Hematopoietic multipotent progenitor cell treated with erythropoietin and hydrocortisone succinate and interleukin-3 and kit ligand, for 15 days (in vitro differentiated cells): ENCODE results near the gene CTNNA3.

Source experiments
- DNase-seq: peaks from one replicate; pipeline ENCODE4 v3.0.0-alpha.2; 2015; ENCODE audit warnings: low spot score

The CTNNA3 gene

DNA sequence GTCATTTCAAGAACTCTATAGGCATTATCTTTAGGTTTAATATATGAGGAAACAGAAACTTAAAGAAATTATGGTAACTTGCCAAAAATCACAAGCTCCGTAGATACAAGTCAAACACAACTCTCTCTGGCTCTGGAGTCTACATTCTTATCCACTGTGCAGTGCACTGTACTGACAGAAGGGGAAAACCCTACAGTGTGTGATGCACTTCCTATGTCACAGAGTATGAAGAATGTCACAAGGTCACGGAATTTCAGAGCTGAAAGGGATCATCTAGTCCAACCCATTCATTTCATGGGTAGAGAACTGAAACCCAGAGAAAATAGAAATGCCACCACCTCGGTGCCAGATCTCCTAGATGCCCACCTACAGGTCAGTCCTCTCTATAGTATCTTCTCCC lies 684.0 kb downstream of the CTNNA3 start:
- no peak for DNase-seq

DNA sequence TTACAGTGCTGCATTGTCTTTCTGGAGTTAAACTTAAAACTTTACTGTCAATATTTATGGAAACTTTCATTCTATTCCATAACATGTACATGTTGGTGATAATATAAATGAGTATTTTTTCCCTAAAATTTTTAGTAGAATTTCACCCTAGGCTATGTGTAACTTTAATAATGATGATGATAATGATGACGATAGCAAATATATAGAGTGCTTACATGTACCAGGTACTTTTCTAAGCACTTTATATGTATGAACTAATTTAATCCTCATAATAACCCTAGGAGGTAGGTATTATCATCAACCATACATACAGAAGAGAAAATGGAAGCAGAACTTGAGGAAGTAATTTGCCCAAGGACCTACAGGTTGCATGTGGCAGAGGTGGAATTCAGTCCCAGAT lies 684.5 kb downstream of the CTNNA3 start:
- DNase-seq = no peak

DNA sequence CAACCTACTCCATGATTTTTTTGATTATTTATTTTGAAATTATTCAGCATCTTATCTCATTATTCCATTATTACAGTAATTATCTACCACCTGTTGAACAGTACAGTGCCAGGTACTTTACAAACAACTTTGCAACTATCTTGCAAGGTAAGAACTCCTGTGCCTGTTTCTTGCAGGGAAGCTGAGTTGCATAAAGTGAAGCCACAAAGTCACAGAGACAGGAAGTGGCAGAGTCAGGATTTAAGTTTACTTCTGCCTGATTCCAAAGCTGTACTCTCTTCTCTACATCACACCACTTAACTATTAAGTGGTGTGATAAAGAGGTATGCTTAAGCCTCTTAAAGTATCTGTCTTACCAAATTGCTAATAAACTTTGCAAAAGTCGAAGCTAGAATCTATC lies 690.0 kb downstream of the CTNNA3 start:
- no peak for DNase-seq

DNA sequence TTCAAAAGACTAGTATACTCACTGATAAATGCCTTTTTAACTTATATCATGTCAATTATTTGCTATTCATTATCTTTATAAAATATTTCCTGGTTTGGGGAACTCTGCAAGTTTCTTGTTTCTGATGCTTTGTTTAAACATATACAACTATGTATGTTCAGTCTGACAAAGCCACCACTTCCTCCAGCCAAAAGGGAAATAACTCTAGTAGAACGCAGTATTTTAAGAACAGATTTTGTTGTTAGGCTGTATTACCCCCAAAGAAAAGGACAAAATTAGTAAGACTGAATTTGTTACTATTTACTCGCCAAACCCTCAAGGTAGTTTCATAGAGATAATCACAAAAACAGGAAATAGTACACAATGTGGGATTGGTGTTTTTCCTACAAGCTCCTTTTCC lies 691.3 kb downstream of the CTNNA3 start:
- no peak for DNase-seq

DNA sequence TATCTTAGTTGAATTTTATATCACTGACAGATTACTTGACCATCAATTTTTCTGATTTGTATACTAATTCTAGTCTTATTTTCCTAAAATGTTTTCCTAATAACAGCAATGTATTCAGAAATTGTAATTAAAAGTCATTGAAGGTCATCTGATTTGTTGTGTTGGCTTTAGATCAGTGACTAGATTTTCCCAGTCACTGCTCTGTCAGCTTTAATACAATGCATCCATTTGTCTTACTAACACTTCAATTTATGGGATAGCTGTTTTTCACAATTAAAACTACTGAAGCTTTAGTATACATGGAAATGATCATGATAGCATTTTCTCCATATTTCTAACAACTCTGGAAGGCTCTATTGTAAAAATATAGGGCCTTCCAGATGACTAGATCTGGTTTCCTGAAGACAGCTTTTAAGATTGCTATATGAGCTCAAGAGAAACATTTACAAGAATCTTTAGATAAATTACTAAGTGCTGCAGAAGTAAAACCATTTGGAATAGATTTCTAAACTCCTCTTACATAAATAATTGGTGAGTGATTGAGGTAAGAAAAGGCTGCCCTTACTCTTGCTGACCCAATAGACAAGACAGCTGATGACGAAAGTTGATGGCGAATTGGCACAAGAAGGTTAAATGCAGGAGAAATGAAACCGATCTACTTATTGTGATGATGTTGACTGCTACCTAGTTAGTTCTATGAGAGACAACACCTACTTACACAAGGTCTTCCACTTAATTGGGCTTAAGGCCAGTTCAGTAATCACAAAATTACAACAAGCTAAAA lies 696.0 kb downstream of the CTNNA3 start:
- no peak for DNase-seq

DNA sequence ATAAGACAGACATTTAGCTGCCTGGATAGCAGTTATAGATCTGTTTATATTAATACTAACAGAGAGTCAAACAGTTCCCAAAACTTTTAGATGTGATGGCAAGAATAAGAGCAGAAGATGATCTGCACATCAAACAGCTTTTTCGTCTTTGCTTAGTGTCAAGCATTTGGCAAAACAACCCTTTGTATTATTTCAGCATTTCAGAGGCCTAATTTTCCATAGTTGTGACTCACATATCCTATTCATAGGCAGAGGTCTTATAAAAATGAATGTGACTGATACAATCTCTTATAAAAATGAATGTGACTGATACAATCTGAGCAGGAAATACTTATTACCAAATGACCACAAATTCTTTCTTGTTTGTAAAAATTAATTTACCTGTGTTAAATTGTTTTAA lies 699.0 kb downstream of the CTNNA3 start:
- DNase-seq = no peak

DNA sequence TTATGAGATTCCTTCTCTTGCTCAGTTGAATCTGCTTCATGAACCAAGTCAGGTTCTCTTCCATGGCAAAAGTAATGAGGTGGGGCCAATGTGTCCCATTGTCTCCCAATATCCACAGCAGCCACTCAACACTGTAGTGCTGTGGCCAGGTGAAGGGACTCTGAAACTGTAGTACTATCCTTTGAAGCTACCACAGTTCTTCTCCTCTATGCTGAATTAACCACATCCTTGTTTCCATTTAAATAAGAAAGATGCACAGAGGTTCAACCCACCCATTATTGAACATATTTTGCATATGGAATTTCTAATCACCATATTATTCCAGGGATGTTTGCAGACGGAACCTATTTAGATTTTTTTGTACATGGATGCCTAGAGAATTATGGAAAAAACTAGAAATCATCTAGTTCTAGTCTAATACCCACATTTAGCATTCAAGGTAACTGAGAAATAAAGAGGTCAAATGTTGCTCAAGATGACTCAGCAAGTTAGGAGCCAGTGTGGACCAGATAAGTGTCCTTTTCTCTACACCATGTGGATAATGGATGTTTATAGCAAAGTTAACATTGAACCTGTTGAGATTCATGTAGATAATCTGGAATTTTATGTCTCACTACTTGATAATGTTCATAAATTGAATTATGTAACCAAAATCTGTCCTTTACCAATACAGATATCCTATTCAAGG lies 705.7 kb downstream of the CTNNA3 start:
- DNase-seq = no peak

DNA sequence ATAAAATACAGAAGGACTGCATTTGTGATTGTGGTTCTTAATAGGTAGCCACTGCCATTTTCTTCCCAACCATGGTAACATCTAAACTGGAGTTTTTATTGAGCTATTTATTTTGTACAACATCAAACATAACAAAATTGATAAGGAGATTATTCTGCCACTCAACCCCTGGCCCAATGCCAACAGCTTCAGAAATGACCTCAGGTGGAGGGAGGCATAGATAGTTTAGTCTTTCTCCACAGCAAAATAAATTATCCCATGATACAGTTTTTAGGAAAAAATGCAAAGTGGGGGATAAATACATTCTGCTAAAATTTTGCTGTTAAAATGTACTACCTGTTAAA lies 712.5 kb downstream of the CTNNA3 start:
- DNase-seq = no peak

DNA sequence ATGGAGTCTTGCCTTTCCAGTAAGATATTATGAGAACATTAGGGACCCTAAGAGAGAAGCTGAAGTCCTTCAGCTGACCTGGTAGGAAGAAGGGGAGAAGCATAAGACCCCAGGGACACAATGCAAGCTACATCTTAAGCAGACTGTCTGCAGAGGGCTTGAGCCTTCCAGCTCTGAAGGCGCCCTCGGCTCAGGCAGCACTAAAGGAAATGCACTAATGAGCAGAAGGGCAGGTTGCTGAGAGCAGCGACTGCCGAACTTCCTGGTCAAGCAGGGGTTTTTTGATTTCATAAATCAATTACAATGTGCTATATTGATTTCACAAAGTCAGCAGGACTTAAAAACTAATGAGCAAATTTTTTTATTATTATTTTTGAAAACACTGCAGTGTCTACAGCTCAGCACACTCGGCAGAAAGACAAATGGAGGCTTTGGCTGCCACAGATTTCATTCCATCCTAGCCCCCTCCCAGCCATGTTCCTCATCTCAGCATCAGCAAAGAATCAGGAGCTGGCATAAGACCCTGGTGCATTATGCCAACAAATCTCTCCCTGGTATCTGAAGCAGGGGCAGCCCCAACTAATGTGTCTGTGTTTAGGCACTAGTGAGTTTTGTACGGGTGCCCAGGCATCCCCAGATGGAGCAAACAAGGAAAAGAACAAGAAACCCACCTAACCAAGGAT lies 713.1 kb downstream of the CTNNA3 start:
- no peak for DNase-seq

DNA sequence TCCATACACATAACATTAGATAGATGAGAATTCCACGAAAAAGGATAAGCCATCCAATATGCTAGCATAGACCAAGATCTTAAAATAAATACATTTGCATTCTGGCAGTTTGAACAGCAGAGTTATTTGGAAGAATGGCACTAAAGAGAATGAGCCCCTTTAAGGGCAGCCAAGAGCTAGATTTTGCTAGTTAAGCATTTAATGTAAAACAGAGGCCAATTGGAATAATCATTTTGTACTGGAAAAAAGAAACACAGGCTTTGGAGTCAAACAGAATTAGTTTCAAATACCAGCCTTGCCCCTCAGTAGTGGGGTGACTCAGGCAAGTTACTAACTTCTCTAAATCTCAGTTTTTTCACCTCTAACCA lies 714.0 kb downstream of the CTNNA3 start:
- no peak for DNase-seq

DNA sequence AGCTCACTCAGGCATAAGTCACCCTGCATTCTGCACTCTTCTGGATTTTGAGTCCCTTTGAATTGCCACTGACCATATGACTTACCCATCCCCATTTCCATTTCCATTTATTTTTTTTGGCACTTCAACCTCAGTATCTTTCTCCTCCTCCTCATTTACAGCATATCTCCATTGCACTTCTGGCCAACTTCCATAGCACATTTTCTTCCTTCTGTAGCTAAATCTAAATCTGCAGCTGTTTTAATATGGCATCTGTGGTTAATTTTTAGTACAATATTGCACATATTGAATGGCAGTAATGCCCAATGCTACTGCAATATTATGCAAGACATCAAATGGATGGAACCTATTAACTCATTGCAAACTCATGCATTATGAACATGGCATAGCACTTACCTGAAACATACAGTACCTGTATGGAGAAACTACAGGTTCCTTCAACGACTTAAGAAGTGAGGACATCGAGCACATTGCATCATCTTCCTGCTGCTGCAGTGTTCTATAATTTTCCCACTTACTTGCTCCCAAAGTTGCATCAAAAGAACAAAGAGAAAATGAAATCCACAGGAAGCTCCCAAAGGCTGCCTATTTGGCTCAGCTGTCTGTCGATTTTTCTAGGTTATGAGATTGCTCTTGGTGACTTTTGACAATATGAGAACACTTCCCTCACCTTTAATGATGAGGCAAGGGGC lies 714.5 kb downstream of the CTNNA3 start:
- no peak for DNase-seq

DNA sequence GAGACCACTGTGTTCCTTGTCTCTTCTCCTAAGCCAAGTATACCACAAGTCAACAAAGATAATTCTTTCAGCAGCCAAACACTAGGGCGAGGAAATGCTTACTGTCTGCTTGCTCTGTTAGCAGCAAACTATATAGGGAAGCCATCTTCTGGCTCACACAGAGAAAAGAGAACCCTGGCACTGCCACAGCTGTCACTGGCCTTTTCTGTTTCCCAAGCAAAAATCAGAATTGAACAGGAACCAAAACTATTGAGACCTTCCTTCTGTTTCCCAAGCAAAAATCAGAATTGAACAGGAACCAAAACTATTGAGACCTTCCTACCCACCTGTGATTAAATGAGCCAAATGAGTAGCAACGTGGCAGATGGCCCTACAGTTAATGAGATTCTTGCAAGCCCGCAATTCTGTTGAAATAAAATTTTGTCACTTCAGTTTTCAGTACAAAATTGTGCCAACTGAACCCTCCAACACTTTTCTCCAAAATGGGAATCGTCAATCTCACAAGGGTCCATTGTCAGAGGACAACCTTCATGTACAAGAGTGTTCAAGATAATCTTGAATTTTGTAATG lies 715.7 kb downstream of the CTNNA3 start:
- no peak for DNase-seq

DNA sequence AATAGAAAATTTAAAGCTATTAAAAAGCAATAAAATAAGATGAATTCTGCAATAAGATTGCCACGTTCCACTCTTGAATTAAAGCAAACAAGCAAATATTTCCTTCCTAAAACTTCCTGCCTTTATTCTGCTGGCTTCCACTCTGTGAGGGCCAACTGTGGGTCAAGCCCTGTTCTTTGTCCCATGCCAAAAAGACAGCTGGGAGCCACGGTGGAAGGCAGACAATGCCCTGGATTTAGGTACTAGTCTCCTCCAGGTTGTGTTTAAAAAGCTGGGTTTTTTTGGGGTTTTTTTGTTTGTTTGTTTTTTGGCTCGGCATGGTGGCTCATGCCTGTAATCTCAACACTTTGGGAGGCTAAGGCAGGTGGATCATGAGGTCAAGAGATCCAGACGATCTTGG lies 731.0 kb downstream of the CTNNA3 start:
- DNase-seq = no peak

DNA sequence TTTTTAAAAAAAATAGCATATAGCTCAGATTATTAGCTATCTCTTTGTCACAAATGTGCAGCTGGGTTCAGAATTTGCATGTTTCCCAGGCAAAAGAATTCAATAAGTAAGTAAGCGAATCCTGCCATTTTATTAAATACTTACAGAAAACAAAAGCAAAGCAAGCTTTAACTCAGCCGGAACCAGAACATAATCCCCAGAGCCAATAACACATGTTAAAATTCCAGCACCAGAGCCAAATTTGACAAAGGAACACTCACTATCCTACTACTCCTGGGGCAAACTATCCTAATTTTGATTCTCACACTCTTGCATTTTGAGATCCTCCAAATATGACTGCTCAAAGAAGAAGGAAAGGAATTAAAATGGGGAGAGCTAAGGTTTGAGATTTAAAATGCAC lies 737.5 kb downstream of the CTNNA3 start:
- DNase-seq = no peak

DNA sequence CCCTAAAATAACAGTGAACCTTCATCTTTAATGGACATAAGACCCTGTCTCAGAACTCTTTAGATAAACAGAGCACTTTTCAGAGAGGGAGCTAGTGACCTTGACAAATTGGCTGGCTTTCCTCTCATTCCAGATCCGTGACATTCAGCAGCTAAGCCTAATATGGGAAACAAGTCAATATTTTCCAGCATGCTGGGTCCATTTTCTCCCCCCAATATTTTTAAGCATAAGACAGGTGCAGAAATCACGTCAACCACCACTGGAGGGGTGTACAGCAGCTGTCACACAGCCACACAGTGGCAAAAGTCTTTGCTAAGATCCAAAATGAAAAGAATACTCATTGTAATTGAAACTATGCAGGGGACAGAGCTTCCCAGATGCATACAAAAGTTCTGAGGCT lies 744.1 kb downstream of the CTNNA3 start:
- DNase-seq = no peak

DNA sequence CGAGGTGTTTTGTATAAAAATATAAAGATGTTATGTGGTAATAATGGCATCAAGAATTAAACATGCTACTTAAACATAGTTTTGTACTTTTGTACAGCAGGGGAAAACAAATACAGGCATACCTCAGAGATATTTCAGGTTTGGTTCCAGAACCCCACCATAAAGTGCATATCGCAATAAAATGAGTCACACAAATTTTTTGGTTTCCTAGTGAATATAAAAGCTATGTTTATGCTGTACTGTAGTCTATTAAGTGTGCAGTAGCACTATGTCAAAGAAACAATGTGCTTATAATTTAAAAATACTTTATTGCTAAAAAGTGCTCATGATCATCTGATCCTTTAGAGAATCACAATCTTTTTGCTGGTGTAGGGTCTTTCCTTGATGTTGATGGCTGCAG lies 752.4 kb downstream of the CTNNA3 start:
- DNase-seq = no peak

DNA sequence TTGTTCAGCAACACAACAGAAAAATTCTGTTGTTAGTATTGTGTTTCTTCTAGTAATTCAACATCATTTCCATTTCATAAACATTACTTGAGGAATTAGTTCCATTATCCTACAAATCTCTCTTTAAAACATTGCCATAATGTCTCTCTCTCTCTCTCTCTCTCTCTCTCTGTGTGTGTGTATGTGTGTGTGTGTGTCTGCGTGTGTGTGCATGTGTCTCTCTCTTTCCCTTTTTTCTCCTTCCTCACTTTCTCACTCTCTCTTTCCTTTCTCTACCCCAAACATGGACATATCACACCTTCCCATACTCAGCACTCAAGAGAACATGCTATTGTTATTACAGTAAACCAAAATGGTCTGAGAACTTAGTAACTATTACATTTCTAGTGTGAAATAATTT lies 753.6 kb downstream of the CTNNA3 start:
- no peak for DNase-seq

DNA sequence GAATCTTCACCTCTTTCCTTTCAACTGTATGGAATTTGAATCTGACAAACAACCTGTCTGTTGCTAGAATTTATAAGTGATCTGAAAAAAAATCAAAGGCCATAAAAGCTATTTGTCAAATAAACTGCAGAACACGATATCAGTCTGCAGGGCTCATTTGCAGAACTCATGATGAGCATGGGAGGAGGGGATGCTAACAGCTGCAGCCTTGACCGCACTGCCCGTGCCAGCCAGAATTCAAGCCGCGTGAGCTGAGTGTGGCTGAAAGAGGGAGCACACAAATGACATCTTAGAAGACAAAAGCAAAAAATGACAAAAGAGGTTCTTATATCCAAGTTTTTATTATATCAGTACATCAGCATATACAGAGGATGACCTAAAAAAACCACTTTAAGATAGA lies 754.5 kb downstream of the CTNNA3 start:
- DNase-seq = no peak

DNA sequence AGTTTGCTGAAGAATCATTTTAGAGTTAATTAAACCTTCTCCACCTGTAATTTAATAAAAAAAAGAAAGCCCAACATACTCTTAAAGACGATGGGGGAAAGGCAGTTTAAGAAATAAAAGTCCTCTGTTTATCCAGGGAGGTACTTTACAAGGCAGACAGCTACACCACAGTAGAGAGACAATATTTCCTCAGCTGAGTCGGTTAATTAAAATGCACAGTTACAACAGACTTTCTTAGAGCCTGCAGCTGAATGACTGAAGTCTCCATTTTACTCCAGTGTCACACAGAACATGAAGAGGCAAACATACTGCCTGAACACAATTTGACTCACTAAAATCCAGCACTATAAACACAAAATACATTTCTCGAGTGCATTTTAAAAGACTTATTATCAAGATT lies 755.0 kb downstream of the CTNNA3 start:
- no peak for DNase-seq

DNA sequence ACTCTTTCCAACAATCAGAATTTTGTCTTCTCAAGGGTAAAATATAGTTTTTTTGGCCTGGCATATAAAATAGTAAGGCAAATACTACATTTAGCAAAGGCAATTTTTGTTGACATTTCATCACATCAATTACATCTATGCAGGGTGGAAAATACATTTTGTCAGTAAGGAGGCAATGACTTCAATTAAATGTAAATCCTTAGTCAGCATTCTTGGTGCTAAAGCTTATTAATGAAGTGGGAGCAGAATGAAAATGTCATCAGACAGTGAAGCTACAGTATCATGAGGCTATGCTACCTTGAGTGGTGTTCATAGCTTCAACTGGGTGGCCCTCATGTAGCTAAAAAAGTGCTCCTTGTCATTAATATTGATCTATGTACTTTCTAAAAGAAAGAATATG lies 761.3 kb downstream of the CTNNA3 start:
- no peak for DNase-seq

DNA sequence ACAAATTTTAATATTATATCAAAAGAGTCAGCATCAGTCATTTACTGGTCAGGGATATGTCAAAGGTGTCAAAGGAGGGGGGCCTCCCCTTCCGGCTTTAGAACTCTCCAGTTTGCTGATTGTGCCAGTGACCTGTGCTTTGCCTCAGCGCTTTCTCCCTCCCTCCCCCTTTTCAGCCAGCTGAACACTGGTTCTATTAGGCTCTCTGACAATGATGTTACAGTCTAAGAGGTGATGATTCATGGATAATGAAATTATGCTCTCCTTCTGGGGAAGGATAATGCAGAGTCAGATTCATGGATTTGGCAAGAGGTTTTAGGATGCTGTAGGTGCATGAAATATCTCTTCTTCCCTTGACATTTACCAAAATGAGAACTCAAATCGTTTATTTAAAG lies 764.0 kb downstream of the CTNNA3 start:
- DNase-seq = no peak

DNA sequence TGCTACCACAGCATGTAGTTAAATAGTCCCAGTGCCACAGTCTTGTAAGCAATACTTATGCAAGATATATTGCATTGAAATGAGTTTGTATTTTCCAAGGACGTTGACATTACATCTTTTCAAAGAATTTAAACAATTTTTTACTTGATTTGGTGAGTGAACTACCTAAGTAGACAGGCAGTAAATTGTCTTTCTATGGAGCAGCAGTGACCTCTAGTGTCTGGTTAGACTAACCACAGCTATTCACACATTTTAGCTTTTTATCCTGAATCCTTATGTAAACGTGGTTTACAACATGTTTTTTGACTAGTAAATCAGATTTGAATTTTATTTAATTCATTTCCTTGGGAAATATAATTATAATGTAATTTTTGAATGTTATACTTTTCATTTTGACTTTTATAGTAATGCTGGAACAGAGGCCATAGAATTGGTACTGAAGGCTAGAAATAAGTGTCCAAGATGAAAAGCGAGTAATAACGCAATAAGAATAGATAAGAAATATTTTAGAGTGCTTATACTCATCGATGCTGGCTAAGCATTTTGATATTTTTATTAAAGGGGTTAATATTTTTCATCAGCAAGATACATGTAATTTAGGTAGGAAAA lies 764.6 kb downstream of the CTNNA3 start:
- peak; percentile 11 for DNase-seq
